OCI-LY1 (cell line): ENCODE data around the gene TOX2.

Source experiments
- H2AFZ ChIP-seq: fragments of 200-600 bp; sonication (generic), shearing (Covaris generic); 2 replicates; pipeline ENCODE4 v1.6.0; 2014; ENCODE audit warnings: antibody characterized with exemption, mild to moderate bottlenecking, low read length
- H3F3A ChIP-seq: fragments of 200-600 bp; sonication (generic), shearing (Covaris generic); 2 replicates; pipeline ENCODE4 v1.6.0; 2014; ENCODE audit warnings: mild to moderate bottlenecking, antibody characterized with exemption, low read length, moderate library complexity; ENCODE audit not compliant: insufficient read depth
- H3K27ac ChIP-seq: fragments of 200-600 bp; sonication (generic); 2 replicates; pipeline ENCODE4 v1.5.1; 2014; ENCODE audit warnings: low read length, mixed run types, mild to moderate bottlenecking, low read depth; ENCODE audit not compliant: poor library complexity, severe bottlenecking
- H3K27me3 ChIP-seq: fragments of 200-600 bp; sonication (generic); 2 replicates; pipeline ENCODE4 v1.6.0; 2014; ENCODE audit warnings: antibody characterized with exemption, mild to moderate bottlenecking, low read length, moderate library complexity; ENCODE audit not compliant: insufficient read depth
- H3K36me3 ChIP-seq: fragments of 200-600 bp; sonication (generic); 2 replicates; pipeline ENCODE4 v1.6.1; 2014; ENCODE audit warnings: mild to moderate bottlenecking, antibody characterized with exemption, low read length, moderate library complexity, mixed read lengths; ENCODE audit not compliant: insufficient read depth
- H3K4me1 ChIP-seq: fragments of 200-600 bp; sonication (generic); 2 replicates; pipeline ENCODE4 v1.5.1; 2014; ENCODE audit warnings: mild to moderate bottlenecking, low read length, moderate library complexity; ENCODE audit not compliant: insufficient read depth, severe bottlenecking
- H3K4me2 ChIP-seq: fragments of 200-600 bp; sonication (generic), shearing (Covaris generic); 2 replicates; pipeline ENCODE4 v1.6.1; 2014; ENCODE audit warnings: low read length
- H3K4me3 ChIP-seq: fragments of 200-600 bp; sonication (generic); 2 replicates; pipeline ENCODE4 v1.5.1; 2014; ENCODE audit warnings: low read length, low read depth, mild to moderate bottlenecking, mixed read lengths; ENCODE audit not compliant: poor library complexity, severe bottlenecking
- H3K79me2 ChIP-seq: fragments of 200-600 bp; shearing (Covaris generic); 2 replicates; pipeline ENCODE4 v1.6.1; 2016; ENCODE audit warnings: mixed run types, low read length, mixed read lengths; ENCODE audit not compliant: insufficient read depth
- H3K9ac ChIP-seq: fragments of 200-600 bp; sonication (generic), shearing (Covaris generic); 2 replicates; pipeline ENCODE4 v1.6.1; 2014; ENCODE audit warnings: mild to moderate bottlenecking, low read length, mixed read lengths
- H3K9me2 ChIP-seq: fragments of 200-600 bp; sonication (generic), shearing (Covaris generic); 2 replicates; pipeline ENCODE4 v1.6.1; 2014; ENCODE audit warnings: low read depth, mild to moderate bottlenecking, low read length, mixed read lengths
- H3K9me3 ChIP-seq: fragments of 200-600 bp; shearing (Covaris generic); 2 replicates; pipeline ENCODE4 v1.6.1; 2014; ENCODE audit warnings: low read length, mixed read lengths
- H4K20me1 ChIP-seq: fragments of 200-600 bp; sonication (generic), shearing (Covaris generic); 2 replicates; pipeline ENCODE4 v1.6.0; 2016; ENCODE audit warnings: mild to moderate bottlenecking, low read length; ENCODE audit not compliant: insufficient read depth
- CTCF ChIP-seq: fragments of 200-600 bp; sonication (generic), shearing (Covaris generic); IDR thresholded peaks from 2 replicates; pipeline ENCODE4 v1.5.1; 2017; ENCODE audit warnings: mild to moderate bottlenecking, antibody characterized with exemption, low read length, moderate library complexity, mixed read lengths
- EZH2 ChIP-seq: fragments of 200-600 bp; sonication (generic), shearing (Covaris generic); IDR thresholded peaks from 2 replicates; pipeline ENCODE4 v1.8.0; 2017; ENCODE audit warnings: borderline replicate concordance, mixed run types, mild to moderate bottlenecking, antibody characterized with exemption, low read length, moderate library complexity, mixed read lengths

TOX2 gene

GRCh38 chr20:44017211-44017610, 102.6 kb downstream of the TOX2 start:
- peaks cover 9% of the 10 kb centered on the region for H3K4me1 ChIP-seq
- no peak overlapping the region for H3K9ac ChIP-seq
- H3F3A ChIP-seq, result no peaks in the 10 kb centered on the region
- no peaks in the 10 kb centered on the region for H3K9me3 ChIP-seq
- no peaks in the 10 kb centered on the region for H3K79me2 ChIP-seq
- H2AFZ ChIP-seq, result no peak overlapping the region
- no peak overlapping the region for H3K27ac ChIP-seq
- H3K27me3 ChIP-seq, result no peaks in the 10 kb centered on the region
- H3K4me2 ChIP-seq, result no peak overlapping the region
- TF ChIP-seq EZH2 (no peak), CTCF (no peak)
- no peak overlapping the region for H3K4me3 ChIP-seq
- H4K20me1 ChIP-seq, result no peaks in the 10 kb centered on the region
- H3K9me2 ChIP-seq, result no peaks in the 10 kb centered on the region
- no peaks in the 10 kb centered on the region for H3K36me3 ChIP-seq

GRCh38 chr20:44017905-44018258, 103.2 kb downstream of the TOX2 start:
- Histone ChIP-seq H3K9me3 (no peaks in the 10 kb centered on the region), H3K4me1 (peaks cover 9% of the 10 kb centered on the region), H3F3A (no peaks in the 10 kb centered on the region), H3K27ac (no peak overlapping the region), H4K20me1 (no peaks in the 10 kb centered on the region), H3K79me2 (no peaks in the 10 kb centered on the region), H3K36me3 (no peaks in the 10 kb centered on the region), H3K9ac (no peak overlapping the region), H2AFZ (no peak overlapping the region), H3K4me2 (no peak overlapping the region), H3K9me2 (no peaks in the 10 kb centered on the region), H3K4me3 (no peak overlapping the region), H3K27me3 (no peaks in the 10 kb centered on the region)
- TF ChIP-seq EZH2 (no peak), CTCF (no peak)

GRCh38 chr20:44018259-44018941, 103.7 kb downstream of the TOX2 start:
- Histone ChIP-seq H3K27ac (no peak overlapping the region), H3K9me3 (no peaks in the 10 kb centered on the region), H3K4me2 (no peak overlapping the region), H3K4me1 (peaks cover 9% of the 10 kb centered on the region), H3K9me2 (no peaks in the 10 kb centered on the region), H3K79me2 (no peaks in the 10 kb centered on the region), H3K4me3 (no peak overlapping the region), H3K27me3 (no peaks in the 10 kb centered on the region), H4K20me1 (no peaks in the 10 kb centered on the region), H2AFZ (no peak overlapping the region), H3K9ac (no peak overlapping the region), H3K36me3 (no peaks in the 10 kb centered on the region), H3F3A (no peaks in the 10 kb centered on the region)
- TF ChIP-seq CTCF, result no peak
- TF ChIP-seq EZH2, result no peak
